RWPE1 (cell line): ENCODE results near the gene GRIK4.

Experiments used
- CTCF ChIA-PET: fragments of 350-600 bp; sonication (Branson Sonifier 250); formaldehyde crosslinking; extraction: SDS; loops from one replicate; lab custom pipeline; 2021; lab: Yijun Ruan, JAX
- POLR2A ChIA-PET: fragments of 400-600 bp; formaldehyde crosslinking; extraction: SDS; loops from one replicate; lab custom pipeline; 2020; ENCODE audit warnings: antibody characterized with exemption; ENCODE audit not compliant: low non-redundant PET; lab: Yijun Ruan, JAX
- DNase-seq: peaks from one replicate; pipeline ENCODE4 v3.0.0; 2012; ENCODE audit warnings: low spot score
- H3K27ac ChIP-seq: fragments of 450-650 bp; 2 replicates; pipeline ENCODE4 v1.5.1; 2017
- TF ChIP-seq, protein P1 (sequence below): fragments of 450-650 bp; conservative IDR thresholded peaks from 2 replicates; pipeline ENCODE4 v1.5.1; 2017; ENCODE audit warnings: low read depth, mild to moderate bottlenecking

The GRIK4 gene

DNA sequence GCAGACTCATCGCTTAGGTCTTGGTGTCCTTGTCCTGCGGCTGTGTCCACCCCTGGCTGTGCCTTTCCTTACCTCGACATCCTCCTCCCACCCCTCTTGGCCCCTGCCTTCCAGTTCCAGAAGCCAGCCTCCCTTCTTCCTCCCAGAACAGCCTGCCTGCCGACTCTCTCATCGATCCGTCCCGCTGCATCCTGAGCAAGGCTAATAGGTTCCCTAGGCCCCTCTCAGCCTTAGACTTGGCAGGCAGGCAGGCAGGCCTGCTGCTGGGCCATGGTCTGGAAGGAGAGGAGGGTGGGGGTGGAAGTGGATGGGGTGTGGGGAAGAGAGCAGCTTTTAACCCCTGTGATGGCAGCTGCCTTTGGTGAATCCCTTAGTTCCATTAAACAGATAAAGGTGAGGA is 315.6 kb downstream of the GRIK4 start:
- ChIA-PET CTCF (no interaction called here), POLR2A (no interaction called here)
- no peak overlapping the region for H3K27ac ChIP-seq
- no peak for DNase-seq
- TF ChIP-seq, protein P1, sequence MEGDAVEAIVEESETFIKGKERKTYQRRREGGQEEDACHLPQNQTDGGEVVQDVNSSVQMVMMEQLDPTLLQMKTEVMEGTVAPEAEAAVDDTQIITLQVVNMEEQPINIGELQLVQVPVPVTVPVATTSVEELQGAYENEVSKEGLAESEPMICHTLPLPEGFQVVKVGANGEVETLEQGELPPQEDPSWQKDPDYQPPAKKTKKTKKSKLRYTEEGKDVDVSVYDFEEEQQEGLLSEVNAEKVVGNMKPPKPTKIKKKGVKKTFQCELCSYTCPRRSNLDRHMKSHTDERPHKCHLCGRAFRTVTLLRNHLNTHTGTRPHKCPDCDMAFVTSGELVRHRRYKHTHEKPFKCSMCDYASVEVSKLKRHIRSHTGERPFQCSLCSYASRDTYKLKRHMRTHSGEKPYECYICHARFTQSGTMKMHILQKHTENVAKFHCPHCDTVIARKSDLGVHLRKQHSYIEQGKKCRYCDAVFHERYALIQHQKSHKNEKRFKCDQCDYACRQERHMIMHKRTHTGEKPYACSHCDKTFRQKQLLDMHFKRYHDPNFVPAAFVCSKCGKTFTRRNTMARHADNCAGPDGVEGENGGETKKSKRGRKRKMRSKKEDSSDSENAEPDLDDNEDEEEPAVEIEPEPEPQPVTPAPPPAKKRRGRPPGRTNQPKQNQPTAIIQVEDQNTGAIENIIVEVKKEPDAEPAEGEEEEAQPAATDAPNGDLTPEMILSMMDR, result no peak

DNA sequence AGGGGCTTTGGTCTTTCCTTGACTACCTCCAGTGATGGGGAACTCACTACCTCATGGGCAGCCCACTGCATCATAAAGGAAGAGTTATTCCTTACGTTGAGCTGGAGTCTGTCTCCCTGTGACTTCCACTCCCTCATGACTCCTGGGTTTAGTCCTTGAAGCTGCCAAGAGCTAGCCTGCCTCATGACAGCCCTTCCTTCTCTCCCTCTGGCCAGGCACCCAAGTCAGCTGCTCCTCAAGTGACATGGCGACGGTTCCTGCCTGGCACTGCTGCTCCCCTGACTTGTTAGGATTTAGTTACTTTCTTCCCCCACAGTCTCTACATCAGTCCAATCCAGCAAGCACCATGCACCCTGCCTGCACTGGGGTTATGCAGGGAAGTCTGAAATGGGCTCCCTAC is 316.3 kb downstream of the GRIK4 start:
- H3K27ac ChIP-seq, result no peak overlapping the region
- TF ChIP-seq, protein P1, result no peak
- POLR2A ChIA-PET, result no interaction called here
- DNase-seq, result no peak
- CTCF ChIA-PET, result no interaction called here

DNA sequence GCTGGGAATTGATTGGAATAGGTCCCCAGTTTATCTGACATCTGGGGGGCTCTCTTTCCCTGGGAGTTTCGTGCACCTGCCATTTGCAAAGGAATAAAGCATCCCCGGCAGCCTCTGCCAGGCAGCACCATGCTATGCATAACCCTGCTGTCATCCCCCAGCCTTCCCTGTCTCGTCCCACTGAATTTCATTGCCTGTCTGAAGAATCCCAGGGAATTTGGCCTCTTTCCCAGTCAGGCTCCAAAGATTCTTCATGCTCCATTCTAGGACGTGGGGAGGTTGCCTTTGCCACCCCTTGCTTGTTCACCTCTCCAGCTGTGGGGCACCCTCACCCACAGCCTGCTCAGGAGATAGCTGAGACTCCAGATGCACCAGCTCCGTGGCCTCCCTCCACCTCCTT is 317.3 kb downstream of the GRIK4 start:
- DNase-seq, result no peak
- H3K27ac ChIP-seq, result no peak overlapping the region
- POLR2A ChIA-PET, result no interaction called here
- CTCF ChIA-PET, result no interaction called here
- TF ChIP-seq, protein P1, result no peak

DNA sequence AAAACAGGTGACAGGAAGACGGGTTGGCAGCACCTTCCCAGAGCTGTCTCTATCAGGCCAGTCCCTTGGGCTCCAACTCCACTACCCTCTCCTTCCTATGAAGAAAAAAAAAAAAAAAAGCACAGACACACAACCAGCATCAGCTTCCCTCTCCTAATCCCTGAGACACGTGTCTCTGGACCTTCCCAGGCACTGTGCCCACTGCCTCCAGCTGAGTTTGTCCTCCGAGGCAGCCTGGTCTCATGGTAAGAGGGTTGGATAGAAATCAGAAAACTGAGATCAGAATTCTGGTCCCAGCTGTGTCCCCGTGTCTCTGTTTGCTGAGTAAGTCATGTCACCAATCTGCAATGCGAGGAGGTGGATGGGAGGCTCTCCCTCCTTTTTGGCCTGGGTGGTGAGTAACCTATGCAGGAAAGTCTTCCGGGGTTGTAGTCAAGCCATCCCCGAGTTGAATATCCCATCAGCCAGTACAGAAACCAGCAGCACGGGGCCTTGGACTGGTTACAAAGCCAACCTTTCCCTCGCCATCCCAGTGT is 318.6 kb downstream of the GRIK4 start:
- DNase-seq, result no peak
- no peak overlapping the region for H3K27ac ChIP-seq
- CTCF ChIA-PET, result no interaction called here
- POLR2A ChIA-PET, result no interaction called here
- TF ChIP-seq, protein P1, result no peak

DNA sequence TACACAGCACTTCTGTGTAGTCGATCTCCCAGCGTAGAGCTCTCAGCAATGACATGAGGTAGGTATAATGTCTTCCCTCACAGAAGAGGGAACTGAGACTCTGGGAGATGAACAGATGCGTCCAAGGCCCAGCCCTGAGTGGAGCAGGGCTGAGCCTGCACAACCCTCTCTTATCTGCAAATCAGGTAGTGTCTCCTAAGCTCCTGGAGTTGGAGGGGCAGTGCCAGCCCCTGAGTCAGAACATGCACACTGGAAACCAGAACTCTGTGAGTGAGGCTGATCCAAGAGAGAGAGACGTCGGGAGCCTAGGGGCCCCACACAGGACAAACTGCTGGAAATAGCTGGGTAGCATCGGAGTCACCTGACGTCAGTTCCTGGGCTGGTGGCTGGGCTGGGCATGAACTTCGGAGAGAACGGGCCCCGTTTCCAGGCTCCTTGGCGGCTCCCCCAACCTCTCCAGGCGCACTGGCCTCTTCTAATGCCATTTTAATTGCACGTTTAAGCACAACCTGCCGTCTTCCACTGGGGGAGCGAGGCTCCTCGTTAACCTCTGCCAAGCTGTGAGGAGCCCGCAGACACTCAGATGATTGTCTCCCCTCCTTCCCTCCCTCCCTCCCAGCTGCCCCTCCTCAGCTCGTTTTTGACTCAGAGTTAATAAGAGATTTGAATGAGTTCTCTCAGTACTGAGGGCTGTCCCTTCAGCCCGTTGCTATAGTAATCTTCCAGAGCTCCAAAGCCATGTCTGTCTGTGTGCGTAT is 321.1 kb downstream of the GRIK4 start:
- no peak overlapping the region for H3K27ac ChIP-seq
- POLR2A ChIA-PET, result no interaction called here
- DNase-seq, result no peak
- TF ChIP-seq, protein P1, result no peak
- CTCF ChIA-PET, result no interaction called here

DNA sequence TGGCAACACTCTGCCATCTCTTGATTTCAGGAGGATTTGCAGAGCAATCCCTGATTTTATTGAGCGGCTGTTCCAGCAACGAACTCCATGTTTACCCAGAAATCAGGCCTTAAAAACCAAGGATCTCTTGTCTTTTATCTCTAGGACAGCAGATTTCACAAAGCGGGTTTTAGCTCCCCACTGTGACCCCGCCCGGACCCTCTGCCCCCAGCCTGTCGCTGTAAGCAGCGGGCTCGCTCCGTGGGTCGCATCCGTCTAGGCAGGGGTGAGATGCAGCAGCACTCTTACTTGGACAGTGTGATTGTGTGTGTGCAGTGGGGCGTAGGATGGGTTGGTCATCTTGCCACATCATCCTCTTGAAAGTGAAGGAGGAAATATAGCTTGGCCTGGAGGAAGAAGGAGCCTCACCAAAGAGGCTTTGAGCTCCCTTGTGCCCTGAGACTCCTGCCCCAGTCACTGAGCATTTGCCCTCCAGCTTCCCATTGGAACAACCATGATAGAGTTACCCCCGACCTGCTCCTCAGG is 323.2 kb downstream of the GRIK4 start:
- ChIA-PET CTCF (interaction anchor here (0.5 kb wide), 1 partner anchor 27 kb away, joined by 3 read pairs; no protein-coding TSS in a partner anchor), POLR2A (no interaction called here)
- DNase-seq, result no peak
- TF ChIP-seq, protein P1, result no peak
- H3K27ac ChIP-seq, result no peak overlapping the region
